ENCODE data around the gene PSMB5.
A peak's percentile ranks its signal among the peaks of the same experiment; 100 is the strongest.

The PSMB5 gene

DNA sequence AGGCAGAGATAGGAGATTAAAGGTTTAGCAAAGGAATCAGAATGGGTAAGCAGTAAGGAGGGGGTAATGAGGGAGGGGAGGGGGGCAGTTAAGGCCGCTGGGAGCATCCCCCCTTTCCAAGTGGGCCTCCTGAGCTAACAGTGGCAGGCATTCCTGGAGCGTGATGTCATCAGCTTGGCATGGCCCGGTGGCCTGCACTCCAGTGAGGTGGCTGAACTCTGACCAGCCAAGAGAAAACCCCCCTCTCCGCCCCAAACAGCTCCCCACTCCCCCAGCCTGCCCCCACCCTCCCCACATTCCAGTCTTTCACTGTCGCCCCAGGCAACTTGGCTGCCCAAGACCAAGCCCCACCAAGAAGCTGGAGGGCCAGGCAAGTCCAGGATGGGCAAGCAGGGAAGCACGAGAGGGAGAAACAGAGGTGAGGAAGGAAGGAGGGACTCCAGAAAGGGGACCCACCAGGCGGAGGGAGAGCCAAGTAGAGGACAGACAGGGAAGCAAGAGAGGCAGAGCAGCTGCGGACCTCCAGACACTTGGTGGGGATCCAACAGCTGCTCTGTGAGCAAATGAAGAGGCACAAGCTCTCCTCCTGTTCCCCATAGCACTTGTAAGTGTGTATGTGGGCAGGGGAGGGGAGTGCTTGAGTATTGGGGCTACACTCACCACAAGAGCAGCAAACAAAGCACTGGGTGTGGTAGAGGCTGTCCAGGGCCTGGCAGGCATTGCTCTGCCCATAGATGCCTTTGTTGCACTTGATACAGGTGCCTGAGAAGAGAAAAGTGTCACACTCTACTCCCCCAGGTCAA is 56.8 kb downstream of the PSMB5 start:
- TF ChIP-seq, protein P1, sequence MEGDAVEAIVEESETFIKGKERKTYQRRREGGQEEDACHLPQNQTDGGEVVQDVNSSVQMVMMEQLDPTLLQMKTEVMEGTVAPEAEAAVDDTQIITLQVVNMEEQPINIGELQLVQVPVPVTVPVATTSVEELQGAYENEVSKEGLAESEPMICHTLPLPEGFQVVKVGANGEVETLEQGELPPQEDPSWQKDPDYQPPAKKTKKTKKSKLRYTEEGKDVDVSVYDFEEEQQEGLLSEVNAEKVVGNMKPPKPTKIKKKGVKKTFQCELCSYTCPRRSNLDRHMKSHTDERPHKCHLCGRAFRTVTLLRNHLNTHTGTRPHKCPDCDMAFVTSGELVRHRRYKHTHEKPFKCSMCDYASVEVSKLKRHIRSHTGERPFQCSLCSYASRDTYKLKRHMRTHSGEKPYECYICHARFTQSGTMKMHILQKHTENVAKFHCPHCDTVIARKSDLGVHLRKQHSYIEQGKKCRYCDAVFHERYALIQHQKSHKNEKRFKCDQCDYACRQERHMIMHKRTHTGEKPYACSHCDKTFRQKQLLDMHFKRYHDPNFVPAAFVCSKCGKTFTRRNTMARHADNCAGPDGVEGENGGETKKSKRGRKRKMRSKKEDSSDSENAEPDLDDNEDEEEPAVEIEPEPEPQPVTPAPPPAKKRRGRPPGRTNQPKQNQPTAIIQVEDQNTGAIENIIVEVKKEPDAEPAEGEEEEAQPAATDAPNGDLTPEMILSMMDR (IDR thresholded peaks at IDR 0.05; ENCODE audit: control insufficient read depth, insufficient read depth, low read depth, low read length, missing control alignments) = no peak
- H3K4me3 ChIP-seq (ENCODE audit: control insufficient read depth, low read depth, low read length) = peak overlapping the region; percentile 16; the same call in 1 of the 2 replicates
- DNase-seq (ENCODE audit: low read depth) = no peak

- no peak overlapping the region for H3K4me3 ChIP-seq (ENCODE audit: control insufficient read depth, low read depth, low read length)
- TF ChIP-seq, protein P1 (IDR thresholded peaks at IDR 0.05; ENCODE audit: control insufficient read depth, insufficient read depth, low read depth, low read length, missing control alignments) = no peak
- DNase-seq (ENCODE audit: low read depth) = no peak
These were observed 57.3 kb downstream of the PSMB5 start for GRCh38 chr14:22977434-22977683.

GRCh38 chr14:22976620-22977433 is 57.9 kb downstream of the PSMB5 start:
- H3K4me3 ChIP-seq (ENCODE audit: control insufficient read depth, low read depth, low read length) = no peak overlapping the region
- DNase-seq (ENCODE audit: low read depth) = no peak
- TF ChIP-seq, protein P1 (IDR thresholded peaks at IDR 0.05; ENCODE audit: control insufficient read depth, insufficient read depth, low read depth, low read length, missing control alignments) = no peak

All from AG09309 (cell line).